Measurements from ENCODE around the gene TGIF2LY.
"Not testable (repeated sequence)": the region's sequence is repeated elsewhere in the genome, so short reads cannot be mapped to it uniquely, and the experiment has no call there.

TGIF2LY gene

GRCh38 chrY:3578767-3579166 is at the start of gene TGIF2LY:
Gene TGIF2LY, plus strand, starts transcription at chrY:3579067. Its CDS starts 178 bp downstream, at chrY:3579245.
- not testable (repeated sequence) for H3K4me1 ChIP-seq (ENCODE audit: insufficient read depth, poor library complexity, severe bottlenecking); ATAC-seq (ENCODE audit: low read depth); H3K27me3 ChIP-seq (ENCODE audit: insufficient read depth, poor library complexity, severe bottlenecking); DNase-seq (ENCODE audit: low spot score); H3K36me3 ChIP-seq (ENCODE audit: low read depth); H3K27ac ChIP-seq (ENCODE audit: poor library complexity, severe bottlenecking); H3K9me3 ChIP-seq (ENCODE audit: severe bottlenecking); H3K4me3 ChIP-seq (ENCODE audit: severe bottlenecking)
